Neural crest cell (in vitro differentiated cells): ENCODE data around the gene PPM1M. TPM values are rescaled to one million over a fixed set of nuclear protein-coding genes. Genes with fewer than 3 reads are reported as not detected.

Experiments used
- DNase-seq: peaks from one replicate; pipeline ENCODE4 v3.0.0; 2021; ENCODE audit warnings: low read depth, mixed read lengths, low spot score
- H3K27ac Mint-ChIP-seq: one replicate; pipeline ENCODE4 v1.8.0; 2021; ENCODE audit warnings: mild to moderate bottlenecking, mixed read lengths; ENCODE audit not compliant: unreplicated experiment
- H3K27me3 Mint-ChIP-seq: 2 replicates; pipeline ENCODE4 v1.8.0; 2021; ENCODE audit warnings: low read depth, mild to moderate bottlenecking, mixed read lengths
- H3K36me3 Mint-ChIP-seq: 2 replicates; pipeline ENCODE4 v1.8.0; 2021; ENCODE audit warnings: low read depth, mild to moderate bottlenecking, mixed read lengths
- H3K4me1 Mint-ChIP-seq: 2 replicates; pipeline ENCODE4 v1.8.0; 2021; ENCODE audit warnings: mixed read lengths
- H3K4me3 Mint-ChIP-seq: one replicate; pipeline ENCODE4 v1.8.0; 2021; ENCODE audit warnings: mild to moderate bottlenecking, mixed read lengths
- H3K9me3 Mint-ChIP-seq: 2 replicates; pipeline ENCODE4 v1.8.0; 2021; ENCODE audit warnings: mixed read lengths
- CTCF ChIP-seq: fragments of 200-600 bp; sonication (generic); conservative IDR thresholded peaks from 2 replicates; pipeline ENCODE4 v1.5.0; 2021; ENCODE audit warnings: antibody characterized with exemption, mild to moderate bottlenecking
- total RNA-seq: library from RNA; stranded (reverse); gene quantifications from 2 replicates; pipeline ENCODE4 v1.2.1, GENCODE V29; 2021

The PPM1M gene
- total RNA-seq, 1 donor from 2014 or later, result 4.4 TPM

DNA sequence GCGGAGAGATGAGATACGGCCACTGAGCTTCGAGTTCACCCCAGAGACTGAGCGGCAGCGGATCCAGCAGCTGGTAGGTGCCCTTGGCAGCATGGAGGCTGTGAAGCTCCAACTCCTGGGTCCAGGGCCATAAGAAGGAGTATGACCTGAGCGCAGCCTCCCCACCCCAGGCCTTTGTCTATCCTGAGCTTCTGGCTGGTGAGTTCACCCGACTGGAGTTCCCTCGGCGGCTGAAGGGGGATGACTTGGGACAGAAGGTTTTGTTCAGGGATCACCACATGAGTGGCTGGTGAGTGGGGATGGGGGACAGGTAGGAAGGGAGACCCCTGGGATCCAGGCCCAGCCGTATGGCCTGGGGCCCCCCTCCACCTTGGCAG, 2.6 kb downstream of the PPM1M start:
- Mint-ChIP-seq H3K27ac (no peak overlapping the region), H3K36me3 (peaks cover 8% of the 10 kb centered on the region), H3K4me3 (peak overlapping the region; percentile 67), H3K27me3 (peaks cover 48% of the 10 kb centered on the region), H3K9me3 (peaks cover 2% of the 10 kb centered on the region), H3K4me1 (peaks cover 4% of the 10 kb centered on the region)
- DNase-seq, result no peak
- no peak for TF ChIP-seq CTCF

- no peak for DNase-seq
- no peaks in the 10 kb centered on the region for H3K9me3 Mint-ChIP-seq
- H3K4me1 Mint-ChIP-seq, result peaks cover 4% of the 10 kb centered on the region
- peak overlapping the region; percentile 76 for H3K4me3 Mint-ChIP-seq
- no peak for TF ChIP-seq CTCF
- peaks cover 41% of the 10 kb centered on the region for H3K27me3 Mint-ChIP-seq
- no peak overlapping the region for H3K27ac Mint-ChIP-seq
- peaks cover 8% of the 10 kb centered on the region for H3K36me3 Mint-ChIP-seq
Measured at GRCh38 chr3:52248816-52249547, 3.4 kb downstream of the PPM1M start.

DNA sequence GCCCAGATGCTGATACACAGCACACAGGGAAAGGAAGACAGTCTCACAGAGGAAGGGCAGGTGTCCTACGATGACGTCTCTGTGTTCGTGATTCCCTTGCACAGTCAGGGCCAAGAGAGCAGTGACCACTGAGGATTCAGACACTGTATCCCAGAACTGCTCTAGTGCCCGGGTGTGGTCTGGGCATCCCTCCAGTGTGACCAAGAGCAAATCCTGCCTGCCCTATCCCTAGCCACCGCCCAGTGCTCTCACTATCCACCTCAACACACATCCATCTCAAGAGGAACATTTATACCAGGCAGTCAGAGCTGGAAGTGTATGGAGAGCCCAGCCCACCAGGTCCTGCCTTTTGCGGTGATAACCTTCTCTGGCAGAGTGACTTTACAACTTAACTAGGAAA, 4.1 kb downstream of the PPM1M start:
- no peak for DNase-seq
- Mint-ChIP-seq H3K27me3 (peaks cover 34% of the 10 kb centered on the region), H3K4me1 (peaks cover 4% of the 10 kb centered on the region), H3K4me3 (peak overlapping the region; percentile 16), H3K27ac (no peak overlapping the region), H3K36me3 (peaks cover 8% of the 10 kb centered on the region), H3K9me3 (no peaks in the 10 kb centered on the region)
- no peak for TF ChIP-seq CTCF

DNA sequence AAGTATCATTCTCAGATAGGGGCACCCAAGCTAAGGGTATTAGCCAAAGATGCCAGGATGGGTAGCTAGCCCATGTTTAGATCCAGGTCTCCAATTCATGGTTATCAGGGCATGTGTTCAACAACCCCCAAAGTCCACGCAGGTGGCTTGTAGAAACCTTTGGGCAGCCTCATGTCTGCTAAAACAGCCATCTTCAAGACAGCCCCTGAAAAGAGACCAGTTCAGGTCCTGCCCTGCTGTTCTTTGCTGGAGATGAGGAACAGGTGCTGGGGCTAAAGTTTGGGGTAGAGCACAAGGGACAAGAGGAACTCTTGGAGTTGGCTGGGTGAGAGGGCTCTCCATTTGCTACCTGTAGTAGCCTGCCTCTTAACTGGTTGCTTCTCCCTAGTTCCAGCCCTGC, 4.6 kb downstream of the PPM1M start:
- H3K4me1 Mint-ChIP-seq, result peaks cover 1% of the 10 kb centered on the region
- peak overlapping the region; percentile 16 for H3K4me3 Mint-ChIP-seq
- no peak for DNase-seq
- peaks cover 8% of the 10 kb centered on the region for H3K36me3 Mint-ChIP-seq
- H3K27ac Mint-ChIP-seq, result no peak overlapping the region
- no peak for TF ChIP-seq CTCF
- H3K27me3 Mint-ChIP-seq, result peaks cover 29% of the 10 kb centered on the region
- no peaks in the 10 kb centered on the region for H3K9me3 Mint-ChIP-seq

- no peak for TF ChIP-seq CTCF
- Mint-ChIP-seq H3K27me3 (peaks cover 3% of the 10 kb centered on the region), H3K27ac (no peak overlapping the region), H3K9me3 (no peaks in the 10 kb centered on the region), H3K4me3 (no peak overlapping the region), H3K4me1 (no peaks in the 10 kb centered on the region), H3K36me3 (peaks cover 17% of the 10 kb centered on the region)
- no peak for DNase-seq
Measured at GRCh38 chr3:52253314-52254304, 8.1 kb downstream of the PPM1M start.
